Hepatocyte (in vitro differentiated cells): Measurements from ENCODE around the gene RASGRP1. TPM values are rescaled to one million over a fixed set of nuclear protein-coding genes. Genes with fewer than 3 reads are reported as not detected.

Experiments
- DNase-seq: peaks from one replicate; pipeline ENCODE4 v3.0.0-alpha.2; 2016; ENCODE audit warnings: low spot score
- H2AFZ ChIP-seq: fragments of 200-600 bp; sonication (generic); 2 replicates; pipeline ENCODE4 v1.6.0; 2016; ENCODE audit warnings: antibody characterized with exemption, mild to moderate bottlenecking
- H3K27ac ChIP-seq: fragments of 200-600 bp; sonication (generic); 2 replicates; pipeline ENCODE4 v1.5.1; 2016; ENCODE audit warnings: mild to moderate bottlenecking
- H3K27me3 ChIP-seq: fragments of 200-600 bp; sonication (generic); 2 replicates; pipeline ENCODE4 v1.6.1; 2016
- H3K36me3 ChIP-seq: fragments of 200-600 bp; sonication (generic); replicated peaks from 2 replicates; pipeline ENCODE4 v1.5.1; 2016; ENCODE audit warnings: low read depth; ENCODE audit not compliant: insufficient read depth
- H3K4me1 ChIP-seq: fragments of 200-600 bp; sonication (generic); 2 replicates; pipeline ENCODE4 v1.5.1; 2016; ENCODE audit warnings: mild to moderate bottlenecking, moderate library complexity; ENCODE audit not compliant: insufficient read depth
- H3K4me2 ChIP-seq: fragments of 200-600 bp; sonication (generic); 2 replicates; pipeline ENCODE4 v1.6.0; 2016
- H3K4me3 ChIP-seq: fragments of 200-600 bp; sonication (generic); 2 replicates; pipeline ENCODE4 v1.5.1; 2016; ENCODE audit warnings: mild to moderate bottlenecking
- H3K79me2 ChIP-seq: fragments of 200-600 bp; sonication (generic); 2 replicates; pipeline ENCODE4 v1.6.0; 2017; ENCODE audit warnings: mild to moderate bottlenecking
- H3K9me2 ChIP-seq: fragments of 200-600 bp; sonication (generic); replicated peaks from 2 replicates; pipeline ENCODE4 v1.6.0; 2017; ENCODE audit warnings: mild to moderate bottlenecking; ENCODE audit not compliant: insufficient read depth
- H3K9me3 ChIP-seq: fragments of 200-600 bp; sonication (generic); 2 replicates; pipeline ENCODE4 v1.5.1; 2016; ENCODE audit warnings: low read depth, mild to moderate bottlenecking
- H4K20me1 ChIP-seq: fragments of 200-600 bp; sonication (generic); 2 replicates; pipeline ENCODE4 v1.6.0; 2016; ENCODE audit warnings: mild to moderate bottlenecking; ENCODE audit not compliant: insufficient read depth, poor library complexity, severe bottlenecking
- EZH2 ChIP-seq: fragments of 200-600 bp; sonication (generic); IDR thresholded peaks from 2 replicates; pipeline ENCODE4 v1.6.1; 2016; ENCODE audit warnings: antibody characterized with exemption, mild to moderate bottlenecking, borderline replicate concordance
- EZH2phosphoT487 ChIP-seq: fragments of 200-600 bp; sonication (generic); IDR thresholded peaks from one replicate; pipeline ENCODE4 v1.6.1; 2018; ENCODE audit warnings: antibody characterized with exemption, mild to moderate bottlenecking, low read depth, moderate library complexity; ENCODE audit not compliant: unreplicated experiment, severe bottlenecking
- WGBS: methylation state at CpG from one replicate; pipeline ENCODE4 v1.1.6; 2016; ENCODE audit warnings: low lambda C conversion rate; ENCODE audit errors: missing lambda C conversion rate; 5-methylcytosine and 5-hydroxymethylcytosine counted together
- polyA plus RNA-seq: library from polyadenylated mRNA; unstranded; fragments of >200 nt; fragmentation: Nextera tagmentation; extraction: Ambion mirVana; gene quantifications from 2 replicates; pipeline ENCODE4 v1.2.1, GENCODE V29; 2016
- total RNA-seq: library from RNA; depleted of rRNA; stranded (reverse); fragments of >200 nt; gene quantifications from 2 replicates; pipeline ENCODE4 v1.2.3, GENCODE V29; 2014
- TF ChIP-seq, protein P1 (sequence below): fragments of 200-600 bp; sonication (generic); IDR thresholded peaks from 2 replicates; pipeline ENCODE4 v1.5.1; 2016; ENCODE audit warnings: antibody characterized with exemption, mild to moderate bottlenecking; ENCODE audit not compliant: poor library complexity

Gene RASGRP1
- total and polyA plus RNA-seq, 2 experiments from 2014 or later = 0.41 to 0.53 TPM

DNA sequence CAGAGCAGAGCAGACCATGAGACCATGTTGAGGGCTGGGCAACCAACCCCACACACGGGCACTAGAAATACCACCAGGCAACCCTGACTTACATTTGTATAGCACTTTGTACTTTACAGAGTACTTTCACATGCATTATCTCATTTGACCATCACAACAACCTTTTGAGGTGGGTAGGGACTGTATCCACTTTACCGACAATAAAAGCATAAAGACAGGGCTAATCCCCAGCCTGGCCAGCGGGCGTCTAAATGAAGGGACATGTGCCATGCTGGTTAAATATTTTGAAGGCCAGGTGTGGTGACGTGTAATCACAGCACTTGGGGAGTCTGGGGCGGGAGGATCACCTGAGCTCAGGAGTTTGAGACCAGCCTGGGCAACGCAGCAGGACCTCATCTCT, 23.6 kb downstream of the RASGRP1 start:
- Histone ChIP-seq H3K4me1 (no peaks in the 10 kb centered on the region), H3K27me3 (no peaks in the 10 kb centered on the region), H3K36me3 (no peaks in the 10 kb centered on the region), H3K9me2 (no peaks in the 10 kb centered on the region), H3K4me2 (no peak overlapping the region), H3K27ac (no peak overlapping the region), H3K79me2 (no peaks in the 10 kb centered on the region), H3K9me3 (no peaks in the 10 kb centered on the region), H2AFZ (no peak overlapping the region), H4K20me1 (no peaks in the 10 kb centered on the region), H3K4me3 (no peak overlapping the region)
- TF ChIP-seq, protein P1, sequence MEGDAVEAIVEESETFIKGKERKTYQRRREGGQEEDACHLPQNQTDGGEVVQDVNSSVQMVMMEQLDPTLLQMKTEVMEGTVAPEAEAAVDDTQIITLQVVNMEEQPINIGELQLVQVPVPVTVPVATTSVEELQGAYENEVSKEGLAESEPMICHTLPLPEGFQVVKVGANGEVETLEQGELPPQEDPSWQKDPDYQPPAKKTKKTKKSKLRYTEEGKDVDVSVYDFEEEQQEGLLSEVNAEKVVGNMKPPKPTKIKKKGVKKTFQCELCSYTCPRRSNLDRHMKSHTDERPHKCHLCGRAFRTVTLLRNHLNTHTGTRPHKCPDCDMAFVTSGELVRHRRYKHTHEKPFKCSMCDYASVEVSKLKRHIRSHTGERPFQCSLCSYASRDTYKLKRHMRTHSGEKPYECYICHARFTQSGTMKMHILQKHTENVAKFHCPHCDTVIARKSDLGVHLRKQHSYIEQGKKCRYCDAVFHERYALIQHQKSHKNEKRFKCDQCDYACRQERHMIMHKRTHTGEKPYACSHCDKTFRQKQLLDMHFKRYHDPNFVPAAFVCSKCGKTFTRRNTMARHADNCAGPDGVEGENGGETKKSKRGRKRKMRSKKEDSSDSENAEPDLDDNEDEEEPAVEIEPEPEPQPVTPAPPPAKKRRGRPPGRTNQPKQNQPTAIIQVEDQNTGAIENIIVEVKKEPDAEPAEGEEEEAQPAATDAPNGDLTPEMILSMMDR = no peak
- TF ChIP-seq EZH2phosphoT487 (no peak), EZH2 (no peak)
- DNase-seq = peak; percentile 29
- 66% methylated on average over 7 of the region's 7 CpGs for WGBS

DNA sequence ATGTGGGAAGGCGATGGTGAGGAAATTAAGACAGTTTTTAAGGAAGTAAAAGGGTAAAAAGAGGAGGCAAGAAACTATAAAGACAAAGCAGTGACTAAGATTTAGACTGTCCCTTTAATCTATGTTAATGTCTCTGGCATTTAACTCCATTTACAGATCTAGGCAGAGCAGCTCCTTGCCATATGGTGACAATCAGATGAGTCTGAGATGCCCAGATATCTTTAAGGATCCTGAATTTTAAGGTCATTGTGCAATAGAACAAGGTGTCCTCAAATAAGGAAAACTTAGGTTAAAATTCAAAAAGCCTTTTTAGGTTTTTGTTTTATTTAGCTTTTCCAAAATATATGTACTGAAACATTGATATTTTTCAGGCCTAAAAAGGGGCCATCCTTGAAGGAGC, 24.1 kb downstream of the RASGRP1 start:
- Histone ChIP-seq H3K27ac (no peak overlapping the region), H3K79me2 (no peaks in the 10 kb centered on the region), H3K9me3 (no peaks in the 10 kb centered on the region), H3K36me3 (no peaks in the 10 kb centered on the region), H2AFZ (no peak overlapping the region), H3K4me2 (no peak overlapping the region), H3K4me1 (no peaks in the 10 kb centered on the region), H3K9me2 (no peaks in the 10 kb centered on the region), H3K4me3 (no peak overlapping the region), H4K20me1 (no peaks in the 10 kb centered on the region), H3K27me3 (no peaks in the 10 kb centered on the region)
- TF ChIP-seq, protein P1 = no peak
- TF ChIP-seq EZH2phosphoT487 (no peak), EZH2 (no peak)
- DNase-seq = no peak
- 88% methylated on average over 1 of the region's 1 CpG for WGBS

DNA sequence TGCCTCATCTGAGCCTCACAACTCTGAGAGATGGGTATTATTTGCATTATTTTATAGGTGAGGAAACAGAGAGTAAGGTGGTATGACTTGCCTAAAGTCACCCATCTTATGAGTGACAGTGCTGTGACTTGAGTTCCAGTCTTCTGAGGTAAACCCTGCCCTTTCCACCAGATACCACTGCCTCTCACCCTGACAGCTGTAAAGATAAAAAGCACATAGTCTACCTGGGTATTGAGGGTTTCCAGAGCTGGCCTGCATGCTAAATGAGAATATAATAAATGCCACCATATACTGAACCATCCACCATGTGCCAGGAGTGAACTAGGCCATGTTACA, 25.6 kb downstream of the RASGRP1 start:
- no peaks in the 10 kb centered on the region for H3K36me3 ChIP-seq
- no peak for DNase-seq
- no peaks in the 10 kb centered on the region for H3K79me2 ChIP-seq
- H3K4me3 ChIP-seq = no peak overlapping the region
- no peaks in the 10 kb centered on the region for H3K4me1 ChIP-seq
- no peak overlapping the region for H3K4me2 ChIP-seq
- H3K9me2 ChIP-seq = no peaks in the 10 kb centered on the region
- no peaks in the 10 kb centered on the region for H3K9me3 ChIP-seq
- H3K27me3 ChIP-seq = no peaks in the 10 kb centered on the region
- TF ChIP-seq EZH2 = no peak
- no peak for TF ChIP-seq EZH2phosphoT487
- TF ChIP-seq, protein P1 = no peak
- H4K20me1 ChIP-seq = no peaks in the 10 kb centered on the region
- H3K27ac ChIP-seq = no peak overlapping the region
- no peak overlapping the region for H2AFZ ChIP-seq
